Ishikawa (cell line): ENCODE data around the gene SH3RF2.

Experiments used
- CEBPB ChIP-seq: IDR thresholded peaks from 2 replicates; pipeline ENCODE4 v1.6.1; 2012
- CREB1 ChIP-seq: IDR thresholded peaks from 2 replicates; pipeline ENCODE4 v1.6.1; 2012; ENCODE audit warnings: low read depth
- EGR1 ChIP-seq: IDR thresholded peaks from 2 replicates; pipeline ENCODE4 v1.6.1; 2012
- EP300 ChIP-seq: IDR thresholded peaks from 2 replicates; pipeline ENCODE4 v1.6.1; 2012; ENCODE audit warnings: borderline replicate concordance
- MAX ChIP-seq: IDR thresholded peaks from 2 replicates; pipeline ENCODE4 v1.6.1; 2012
- REST ChIP-seq: IDR thresholded peaks from 2 replicates; pipeline ENCODE4 v1.6.1; 2012; ENCODE audit warnings: low read depth, mild to moderate bottlenecking
- USF1 ChIP-seq: IDR thresholded peaks from 2 replicates; pipeline ENCODE4 v1.6.1; 2012

GRCh38 chr5:145975001-145975360 is 38.6 kb downstream of the SH3RF2 start:
- TF ChIP-seq REST (no peak), USF1 (no peak), EP300 (no peak), CEBPB (no peak), MAX (no peak), EGR1 (no peak), CREB1 (no peak)
